Peyer's patch (tissue), 4 donors: ENCODE data around the gene DHRSX. TPM values are rescaled to one million over a fixed set of nuclear protein-coding genes. Genes with fewer than 3 reads are reported as not detected.
"Not testable (repeated sequence)": the region's sequence is repeated elsewhere in the genome, so short reads cannot be mapped to it uniquely, and the experiment has no call there.

Experiments
- DNase-seq, 3 donors: peaks; one replicate each; pipeline ENCODE4 v3.0.0-alpha.2; 2017 to 2019
- H3K27ac ChIP-seq, 4 donors: fragments of 200-600 bp; sonication (generic); one replicate each; pipeline ENCODE4 v1.5.1; 2016 to 2019
- H3K27me3 ChIP-seq, 2 donors: fragments of 200-600 bp; sonication (generic); one replicate each; pipeline ENCODE4 v1.5.1; 2019
- H3K36me3 ChIP-seq, 3 donors: fragments of 200-600 bp; sonication (generic); one replicate each; pipeline ENCODE4 v1.5.1; 2016 to 2019
- H3K4me1 ChIP-seq, 4 donors: fragments of 200-600 bp; sonication (generic); one replicate each; pipeline ENCODE4 v1.5.1; 2016 to 2019
- H3K4me3 ChIP-seq, 4 donors: fragments of 200-600 bp; sonication (generic); 1 replicate in 3 of 4; 2 replicates in 1 of 4; pipeline ENCODE4 v1.5.1; 2016 to 2019; ENCODE audit warnings: mild to moderate bottlenecking in 1 of 4
- H3K9me3 ChIP-seq, 4 donors: fragments of 200-600 bp; sonication (generic); one replicate each; pipeline ENCODE4 v1.5.1; 2016 to 2019; ENCODE audit warnings: mild to moderate bottlenecking in 1 of 4
- CTCF ChIP-seq, 6 experiments: fragments of 450-650 bp in 4 of 6; fragments of 200-600 bp in 2 of 6; sonication (generic) in 1 of 6; IDR thresholded peaks; one replicate each; pipeline ENCODE4 v1.5.1; 2017 to 2019; ENCODE audit warnings: antibody characterized with exemption in 6 of 6, mild to moderate bottlenecking in 3 of 6, moderate library complexity in 1 of 6
- POLR2A ChIP-seq, 2 donors: fragments of 450-650 bp; IDR thresholded peaks; one replicate each; pipeline ENCODE4 v1.5.1; 2017; ENCODE audit warnings: antibody characterized with exemption in 2 of 2, mild to moderate bottlenecking in 2 of 2, moderate library complexity in 2 of 2
- total RNA-seq, 4 donors: library from RNA; depleted of rRNA; stranded (reverse); fragments of >200 nt; gene quantifications; one replicate each; pipeline ENCODE4 v1.1.0, GENCODE V29; 2016

The DHRSX gene
- total RNA-seq, 4 donors from 2014 or later: 21.5 to 55.4 (median 40.4) TPM

GRCh38 chrX:2387614-2388239 is 113.0 kb downstream of the DHRSX start:
- Histone ChIP-seq H3K36me3 (peaks cover 0 to 16% (median 0%) of the 10 kb centered on the region in 3 donors), H3K4me1 (no peaks in the 10 kb centered on the region), H3K9me3 (peaks cover 0 to 4% (median 0%) of the 10 kb centered on the region in 4 donors), H3K4me3 (no peak overlapping the region), H3K27ac (no peak overlapping the region), H3K27me3 (no peaks in the 10 kb centered on the region)
- TF ChIP-seq POLR2A (IDR thresholded peaks at IDR 0.05) (no peak), CTCF (IDR thresholded peaks at IDR 0.05) (no peak)
- DNase-seq: no peak

GRCh38 chrX:2385224-2385623 is 115.6 kb downstream of the DHRSX start:
- TF ChIP-seq CTCF (IDR thresholded peaks at IDR 0.05) (no peak), POLR2A (IDR thresholded peaks at IDR 0.05) (no peak)
- Histone ChIP-seq H3K4me1 (no peaks in the 10 kb centered on the region), H3K4me3 (no peak overlapping the region), H3K27me3 (no peaks in the 10 kb centered on the region), H3K27ac (no peak overlapping the region), H3K9me3 (no peaks in the 10 kb centered on the region), H3K36me3 (no peaks in the 10 kb centered on the region)
- DNase-seq: no peak

GRCh38 chrX:2384486-2384885 is 116.3 kb downstream of the DHRSX start:
- TF ChIP-seq POLR2A (IDR thresholded peaks at IDR 0.05): no peak
- TF ChIP-seq CTCF (IDR thresholded peaks at IDR 0.05): no peak
- DNase-seq: no peak
- H3K36me3 ChIP-seq: no peaks in the 10 kb centered on the region
- H3K9me3 ChIP-seq: no peaks in the 10 kb centered on the region
- no peak overlapping the region for H3K4me3 ChIP-seq
- H3K27me3 ChIP-seq: no peaks in the 10 kb centered on the region
- no peak overlapping the region for H3K27ac ChIP-seq
- H3K4me1 ChIP-seq: no peaks in the 10 kb centered on the region

GRCh38 chrX:2383735-2384134 is 117.0 kb downstream of the DHRSX start:
- DNase-seq: no peak
- H3K9me3 ChIP-seq: no peaks in the 10 kb centered on the region
- H3K27ac ChIP-seq: no peak overlapping the region
- H3K4me1 ChIP-seq: no peaks in the 10 kb centered on the region
- no peak for TF ChIP-seq CTCF (IDR thresholded peaks at IDR 0.05)
- no peak for TF ChIP-seq POLR2A (IDR thresholded peaks at IDR 0.05)
- H3K27me3 ChIP-seq: no peaks in the 10 kb centered on the region
- no peak overlapping the region for H3K4me3 ChIP-seq
- no peaks in the 10 kb centered on the region for H3K36me3 ChIP-seq

- no peaks in the 10 kb centered on the region for H3K9me3 ChIP-seq
- H3K36me3 ChIP-seq: no peaks in the 10 kb centered on the region
- H3K4me1 ChIP-seq: no peaks in the 10 kb centered on the region
- no peak for DNase-seq
- H3K27ac ChIP-seq: no peak overlapping the region
- no peak overlapping the region for H3K4me3 ChIP-seq
- TF ChIP-seq POLR2A (IDR thresholded peaks at IDR 0.05) (no peak), CTCF (IDR thresholded peaks at IDR 0.05) (no peak)
- H3K27me3 ChIP-seq: no peaks in the 10 kb centered on the region
Measured at GRCh38 chrX:2383144-2383543, 117.6 kb downstream of the DHRSX start.

- H3K36me3 ChIP-seq, H3K4me3 ChIP-seq, DNase-seq, H3K9me3 ChIP-seq, H3K27ac ChIP-seq, H3K27me3 ChIP-seq, H3K4me1 ChIP-seq: not testable (repeated sequence)
Measured at GRCh38 chrX:2382433-2383048, 118.2 kb downstream of the DHRSX start.
